H1 (cell line): ENCODE measurements around the gene GPD1L. TPM values are rescaled to one million over a fixed set of nuclear protein-coding genes. Genes with fewer than 3 reads are reported as not detected.

Source experiments
- CHD7 ChIP-seq: fragments of 300-600 bp; sonication (generic); IDR thresholded peaks from 2 replicates; pipeline ENCODE4 v1.7.1; 2012; ENCODE audit warnings: low read length, moderate library complexity, mild to moderate bottlenecking, inconsistent platforms; ENCODE audit not compliant: insufficient replicate concordance
- EP300 ChIP-seq, 2 experiments: IDR thresholded peaks; 1 replicate in 1 of 2; 2 replicates in 1 of 2; pipeline ENCODE4 v1.6.1; 2011 to 2012; ENCODE audit warnings: low read depth in 2 of 2, low read length in 2 of 2, mild to moderate bottlenecking in 2 of 2, borderline replicate concordance in 1 of 2, inconsistent platforms in 1 of 2, moderate library complexity in 1 of 2
- TBP ChIP-seq: IDR thresholded peaks from 2 replicates; pipeline ENCODE4 v1.6.1; 2011; ENCODE audit warnings: low read depth, low read length, improper control_type of control experiment
- polyA plus RNA-seq, 7 experiments: library from polyadenylated mRNA; depleted of rRNA in 3 of 7; stranded (reverse) in 5 of 7; unstranded in 2 of 7; fragments of >200 nt in 5 of 7; fragments of 200-250 nt in 2 of 7; gene quantifications; 1 replicate in 5 of 7; 2 replicates in 1 of 7; 4 replicates in 1 of 7; pipeline versions ENCODE4 v1.2.1 to v1.2.3, GENCODE V29; 2011 to 2013; ENCODE audit warnings: missing spikeins in 2 of 7, mixed read lengths in 2 of 7
- total RNA-seq: library from RNA; stranded (reverse); fragmentation: NEBNext Ultra II Directional; extraction: Animal tissue kit (Norgen Biotek cat#: 25700); gene quantifications from 2 replicates; pipeline ENCODE4 v1.2.1, GENCODE V29; 2021

Gene GPD1L
- total and polyA plus RNA-seq, 2 of the 8 experiments (the other 6 are each of a cell fraction or from before 2014, with no cell fraction given): 2.4 to 8.4 TPM

- TF ChIP-seq CHD7 (no peak), TBP (no peak), EP300 (IDR thresholded peaks at IDR 0.05; ENCODE audit: borderline replicate concordance in 1 of 2, low read depth in 2 of 2, low read length in 2 of 2) (no peak)
These were observed 48.7 kb downstream of the GPD1L start (continued) for GRCh38 chr3:32155117-32155516.
